HEK293 (cell line): ENCODE results near the gene CLGN.

ENCODE experiments used
- CTCF ChIA-PET: fragments of 350-600 bp; formaldehyde crosslinking; extraction: SDS; loops from one replicate; lab custom pipeline; 2021; ENCODE audit warnings: antibody characterized with exemption; lab: Yijun Ruan, JAX
- POLR2A ChIA-PET: fragments of 300-600 bp; formaldehyde crosslinking; extraction: SDS; loops from one replicate; lab custom pipeline; 2020; ENCODE audit warnings: antibody characterized with exemption, inconsistent platforms; lab: Yijun Ruan, JAX
- H3K27ac ChIP-seq: fragments of 200-500 bp; sonication (Bioruptor generic); 2 replicates; pipeline ENCODE4 v1.5.1; 2014; ENCODE audit warnings: low read depth, low read length, control low read depth, inconsistent platforms; ENCODE audit errors: extremely low read depth
- H3K36me3 ChIP-seq, 2 experiments: fragments of 200-500 bp in 1 of 2; sonication (Bioruptor generic) in 1 of 2; 1 replicate in 1 of 2; 2 replicates in 1 of 2; pipeline ENCODE4 v1.5.1; 2014 to 2017; ENCODE audit warnings: inconsistent platforms in 2 of 2, low read length in 2 of 2; ENCODE audit not compliant: control insufficient read depth in 2 of 2, insufficient read depth in 1 of 2
- H3K4me1 ChIP-seq: fragments of 200-500 bp; sonication (Bioruptor generic); 2 replicates; pipeline ENCODE4 v1.5.1; 2014; ENCODE audit warnings: mild to moderate bottlenecking, low read length, inconsistent platforms; ENCODE audit not compliant: control insufficient read depth, insufficient read depth
- H3K4me3 ChIP-seq: 2 replicates; pipeline ENCODE4 v1.5.1; 2011; ENCODE audit warnings: low read depth, mild to moderate bottlenecking, control low read depth, low read length, moderate library complexity
- H3K9me3 ChIP-seq: fragments of 200-500 bp; sonication (Bioruptor generic); 2 replicates; pipeline ENCODE4 v1.5.1; 2014; ENCODE audit warnings: low read depth, low read length, inconsistent platforms; ENCODE audit not compliant: control insufficient read depth, insufficient read depth
- HOXC10 ChIP-seq: sonication (generic); formaldehyde crosslinking; IDR thresholded peaks from 2 replicates; pipeline ENCODE4 v1.8.1; 2023; ENCODE audit warnings: mild to moderate bottlenecking, missing genetic modification reagents
- RBAK ChIP-seq: fragments of 450-650 bp; formaldehyde crosslinking; IDR thresholded peaks from 2 replicates; pipeline ENCODE4 v1.5.1; 2016; ENCODE audit warnings: missing biosample characterization, missing genetic modification characterization
- TRIM28 ChIP-seq: IDR thresholded peaks from 2 replicates; pipeline ENCODE4 v1.6.1; 2011; ENCODE audit warnings: low read length, control low read depth, borderline replicate concordance
- WT1 ChIP-seq: fragments of 450-650 bp; formaldehyde crosslinking; IDR thresholded peaks from 2 replicates; pipeline ENCODE4 v1.5.1; 2016; ENCODE audit warnings: missing biosample characterization, missing genetic modification characterization
- ZBTB21 ChIP-seq: fragments of 450-650 bp; formaldehyde crosslinking; IDR thresholded peaks from 2 replicates; pipeline ENCODE4 v1.5.1; 2017; ENCODE audit warnings: missing biosample characterization, missing genetic modification characterization
- ZFP3 ChIP-seq: fragments of 450-650 bp; formaldehyde crosslinking; IDR thresholded peaks from 2 replicates; pipeline ENCODE4 v1.5.1; 2016; ENCODE audit warnings: low read depth, missing biosample characterization, missing genetic modification characterization
- ZNF132 ChIP-seq: fragments of 450-650 bp; formaldehyde crosslinking; IDR thresholded peaks from 2 replicates; pipeline ENCODE4 v1.5.1; 2017; ENCODE audit warnings: missing biosample characterization, missing genetic modification characterization, borderline replicate concordance
- ZNF280C ChIP-seq: fragments of 450-650 bp; formaldehyde crosslinking; IDR thresholded peaks from 2 replicates; pipeline ENCODE4 v1.5.1; 2016; ENCODE audit warnings: missing biosample characterization, missing genetic modification characterization
- ZNF292 ChIP-seq: fragments of 450-650 bp; formaldehyde crosslinking; IDR thresholded peaks from 2 replicates; pipeline ENCODE4 v1.5.1; 2016; ENCODE audit warnings: low read depth, missing biosample characterization, missing genetic modification characterization, borderline replicate concordance
- ZNF37A ChIP-seq: fragments of 450-650 bp; IDR thresholded peaks from 2 replicates; pipeline ENCODE4 v1.5.1; 2018; ENCODE audit warnings: missing biosample characterization, missing genetic modification characterization
- ZNF404 ChIP-seq: fragments of 450-650 bp; formaldehyde crosslinking; IDR thresholded peaks from 2 replicates; pipeline ENCODE4 v1.5.1; 2017; ENCODE audit warnings: missing biosample characterization, missing genetic modification characterization
- ZNF426 ChIP-seq: fragments of 450-650 bp; formaldehyde crosslinking; IDR thresholded peaks from 2 replicates; pipeline ENCODE4 v1.5.1; 2017; ENCODE audit warnings: missing biosample characterization, missing genetic modification characterization, mild to moderate bottlenecking, inconsistent platforms, moderate library complexity
- ZNF488 ChIP-seq: fragments of 450-650 bp; formaldehyde crosslinking; IDR thresholded peaks from 2 replicates; pipeline ENCODE4 v1.5.1; 2016; ENCODE audit warnings: missing biosample characterization, missing genetic modification characterization
- ZNF623 ChIP-seq: fragments of 450-650 bp; formaldehyde crosslinking; IDR thresholded peaks from 2 replicates; pipeline ENCODE4 v1.5.1; 2016; ENCODE audit warnings: missing biosample characterization, missing genetic modification characterization
- ZNF626 ChIP-seq: fragments of 450-650 bp; sonication (Bioruptor Pico); formaldehyde crosslinking; IDR thresholded peaks from 2 replicates; pipeline ENCODE4 v1.5.1; 2018; ENCODE audit warnings: missing biosample characterization, missing genetic modification characterization, inconsistent platforms
- ZNF76 ChIP-seq: fragments of 450-650 bp; formaldehyde crosslinking; IDR thresholded peaks from 2 replicates; pipeline ENCODE4; 2016; ENCODE audit warnings: low read depth, missing biosample characterization, missing genetic modification characterization, borderline replicate concordance
- ZNF830 ChIP-seq: fragments of 450-650 bp; IDR thresholded peaks from 2 replicates; pipeline ENCODE4 v1.5.0; 2018; ENCODE audit warnings: missing biosample characterization, missing genetic modification characterization, low read depth, mild to moderate bottlenecking, moderate library complexity
- ZNF843 ChIP-seq: fragments of 450-650 bp; formaldehyde crosslinking; IDR thresholded peaks from 2 replicates; pipeline ENCODE4 v1.5.1; 2016; ENCODE audit warnings: missing biosample characterization, missing genetic modification characterization
- ZSCAN30 ChIP-seq: fragments of 450-650 bp; IDR thresholded peaks from 2 replicates; pipeline ENCODE4 v1.5.1; 2018; ENCODE audit warnings: missing biosample characterization, mild to moderate bottlenecking, missing genetic modification characterization, moderate library complexity
- TF ChIP-seq, protein P1 (sequence below): fragments of 450-650 bp; formaldehyde crosslinking; IDR thresholded peaks from 2 replicates; pipeline ENCODE4 v1.5.1; 2017; ENCODE audit warnings: missing biosample characterization, mild to moderate bottlenecking, missing genetic modification characterization, moderate library complexity
- TF ChIP-seq, protein P2 (sequence below): fragments of 450-650 bp; formaldehyde crosslinking; IDR thresholded peaks from 2 replicates; pipeline ENCODE4 v1.5.1; 2016; ENCODE audit warnings: missing biosample characterization, missing genetic modification characterization, borderline replicate concordance
- TF ChIP-seq, protein P3 (sequence below): fragments of 450-650 bp; formaldehyde crosslinking; IDR thresholded peaks from 2 replicates; pipeline ENCODE4 v1.5.1; 2016; ENCODE audit warnings: missing biosample characterization, missing genetic modification characterization
- TF ChIP-seq, protein P4 (sequence below): fragments of 450-650 bp; formaldehyde crosslinking; IDR thresholded peaks from 2 replicates; pipeline ENCODE4 v1.5.1; 2017; ENCODE audit warnings: missing biosample characterization, missing genetic modification characterization
- TF ChIP-seq, protein P5 (sequence below): fragments of 450-650 bp; formaldehyde crosslinking; IDR thresholded peaks from 2 replicates; pipeline ENCODE4 v1.5.1; 2017; ENCODE audit warnings: missing biosample characterization, missing genetic modification characterization

Gene CLGN

DNA sequence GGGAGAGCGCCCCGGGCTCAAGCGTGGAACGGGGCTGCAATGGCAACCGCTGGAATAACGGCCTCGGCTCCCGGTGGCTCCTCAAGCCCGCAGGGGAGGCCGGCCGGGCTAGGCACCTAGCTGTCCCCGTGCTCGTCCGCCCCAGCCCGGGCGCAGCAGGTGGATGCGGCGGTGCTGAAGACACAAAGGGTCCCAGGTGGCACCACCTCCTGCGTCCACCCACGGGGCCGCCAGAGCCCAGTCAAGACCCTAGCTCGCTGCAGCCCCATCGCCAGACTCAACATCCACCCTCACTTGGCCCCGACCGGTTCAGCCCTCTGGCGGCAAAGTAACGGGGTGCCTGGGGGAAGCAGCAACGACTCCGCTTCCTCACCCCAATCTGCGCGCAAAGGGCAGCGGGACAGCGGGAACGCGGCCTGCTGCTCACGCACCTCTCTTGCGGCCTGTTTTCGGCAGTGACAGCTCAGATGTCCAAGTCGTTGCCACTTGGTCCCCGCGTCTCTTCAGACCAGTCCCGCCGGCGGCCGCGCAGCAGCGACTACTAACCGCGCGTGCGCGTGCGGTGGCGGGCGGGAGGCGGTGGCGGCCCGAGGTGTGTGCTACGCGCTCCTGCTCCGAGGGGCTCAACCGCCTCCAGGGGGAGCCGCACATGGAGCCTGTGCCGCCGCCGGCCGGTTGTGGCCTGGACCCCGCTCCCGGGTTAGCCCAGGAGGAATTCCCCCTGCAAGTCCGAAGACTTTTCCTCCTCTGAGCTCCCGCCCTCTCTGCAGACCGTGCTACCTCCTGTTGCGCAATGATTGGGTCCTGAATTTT, at the start of gene CLGN:
CLGN (minus strand) TSS at position 543 of the 813 bp plus-strand sequence. CDS start 14,570 bp downstream, outside the sequence.
- ChIA-PET CTCF (interaction anchor here (0.8 to 1.8 kb wide), 14 partner anchors 12 to 554 kb away, joined by 3 to 10 read pairs (median 4); no protein-coding TSS in a partner anchor), POLR2A (interaction anchor here (1.2 to 1.8 kb wide), 3 partner anchors 54 to 329 kb away, joined by 3 to 5 read pairs (median 4); partner anchors contain the start of genes ELMOD2, SCOC and TBC1D9)
- peak within 1 kb of the TSS; percentile 79 for H3K4me3 ChIP-seq
- H3K27ac ChIP-seq: peak within 1 kb of the TSS; percentile 53; the same call in 1 of the 2 replicates
- no peaks in the 10 kb centered on the region for H3K4me1 ChIP-seq
- H3K36me3 ChIP-seq: no peaks in the 10 kb centered on the region
- no peaks in the 10 kb centered on the region for H3K9me3 ChIP-seq
- TF ChIP-seq ZNF830 (tag by site-specific recombination) (no peak), ZNF76 (tag by site-specific recombination) (no peak; the same call in 1 of the 2 replicates), ZNF426 (tag by site-specific recombination) (no peak), ZNF37A (tag by site-specific recombination) (no peak), TRIM28 (peak; percentile 28; the same call in 1 of the 2 replicates), ZNF626 (no peak), ZNF623 (tag by site-specific recombination) (no peak), ZNF843 (no peak), ZSCAN30 (tag by site-specific recombination) (peak; percentile 53; the same call in 1 of the 2 replicates), WT1 (no peak; the same call in 1 of the 2 replicates), ZNF488 (no peak), RBAK (tag by site-specific recombination) (no peak), ZBTB21 (no peak), ZNF280C (tag by site-specific recombination) (no peak), ZNF292 (tag by site-specific recombination) (no peak), ZNF132 (tag by site-specific recombination) (no peak), HOXC10 (CRISPR knock-in tag) (no peak), ZNF404 (tag by site-specific recombination) (no peak), ZFP3 (tag by site-specific recombination) (no peak)
- TF ChIP-seq, protein P1, sequence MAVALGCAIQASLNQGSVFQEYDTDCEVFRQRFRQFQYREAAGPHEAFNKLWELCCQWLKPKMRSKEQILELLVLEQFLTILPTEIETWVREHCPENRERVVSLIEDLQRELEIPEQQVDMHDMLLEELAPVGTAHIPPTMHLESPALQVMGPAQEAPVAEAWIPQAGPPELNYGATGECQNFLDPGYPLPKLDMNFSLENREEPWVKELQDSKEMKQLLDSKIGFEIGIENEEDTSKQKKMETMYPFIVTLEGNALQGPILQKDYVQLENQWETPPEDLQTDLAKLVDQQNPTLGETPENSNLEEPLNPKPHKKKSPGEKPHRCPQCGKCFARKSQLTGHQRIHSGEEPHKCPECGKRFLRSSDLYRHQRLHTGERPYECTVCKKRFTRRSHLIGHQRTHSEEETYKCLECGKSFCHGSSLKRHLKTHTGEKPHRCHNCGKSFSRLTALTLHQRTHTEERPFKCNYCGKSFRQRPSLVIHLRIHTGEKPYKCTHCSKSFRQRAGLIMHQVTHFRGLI (tag by site-specific recombination): no peak
- TF ChIP-seq, protein P2, sequence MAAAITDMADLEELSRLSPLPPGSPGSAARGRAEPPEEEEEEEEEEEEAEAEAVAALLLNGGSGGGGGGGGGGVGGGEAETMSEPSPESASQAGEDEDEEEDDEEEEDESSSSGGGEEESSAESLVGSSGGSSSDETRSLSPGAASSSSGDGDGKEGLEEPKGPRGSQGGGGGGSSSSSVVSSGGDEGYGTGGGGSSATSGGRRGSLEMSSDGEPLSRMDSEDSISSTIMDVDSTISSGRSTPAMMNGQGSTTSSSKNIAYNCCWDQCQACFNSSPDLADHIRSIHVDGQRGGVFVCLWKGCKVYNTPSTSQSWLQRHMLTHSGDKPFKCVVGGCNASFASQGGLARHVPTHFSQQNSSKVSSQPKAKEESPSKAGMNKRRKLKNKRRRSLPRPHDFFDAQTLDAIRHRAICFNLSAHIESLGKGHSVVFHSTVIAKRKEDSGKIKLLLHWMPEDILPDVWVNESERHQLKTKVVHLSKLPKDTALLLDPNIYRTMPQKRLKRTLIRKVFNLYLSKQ (tag by site-specific recombination): no peak
- TF ChIP-seq, protein P3, sequence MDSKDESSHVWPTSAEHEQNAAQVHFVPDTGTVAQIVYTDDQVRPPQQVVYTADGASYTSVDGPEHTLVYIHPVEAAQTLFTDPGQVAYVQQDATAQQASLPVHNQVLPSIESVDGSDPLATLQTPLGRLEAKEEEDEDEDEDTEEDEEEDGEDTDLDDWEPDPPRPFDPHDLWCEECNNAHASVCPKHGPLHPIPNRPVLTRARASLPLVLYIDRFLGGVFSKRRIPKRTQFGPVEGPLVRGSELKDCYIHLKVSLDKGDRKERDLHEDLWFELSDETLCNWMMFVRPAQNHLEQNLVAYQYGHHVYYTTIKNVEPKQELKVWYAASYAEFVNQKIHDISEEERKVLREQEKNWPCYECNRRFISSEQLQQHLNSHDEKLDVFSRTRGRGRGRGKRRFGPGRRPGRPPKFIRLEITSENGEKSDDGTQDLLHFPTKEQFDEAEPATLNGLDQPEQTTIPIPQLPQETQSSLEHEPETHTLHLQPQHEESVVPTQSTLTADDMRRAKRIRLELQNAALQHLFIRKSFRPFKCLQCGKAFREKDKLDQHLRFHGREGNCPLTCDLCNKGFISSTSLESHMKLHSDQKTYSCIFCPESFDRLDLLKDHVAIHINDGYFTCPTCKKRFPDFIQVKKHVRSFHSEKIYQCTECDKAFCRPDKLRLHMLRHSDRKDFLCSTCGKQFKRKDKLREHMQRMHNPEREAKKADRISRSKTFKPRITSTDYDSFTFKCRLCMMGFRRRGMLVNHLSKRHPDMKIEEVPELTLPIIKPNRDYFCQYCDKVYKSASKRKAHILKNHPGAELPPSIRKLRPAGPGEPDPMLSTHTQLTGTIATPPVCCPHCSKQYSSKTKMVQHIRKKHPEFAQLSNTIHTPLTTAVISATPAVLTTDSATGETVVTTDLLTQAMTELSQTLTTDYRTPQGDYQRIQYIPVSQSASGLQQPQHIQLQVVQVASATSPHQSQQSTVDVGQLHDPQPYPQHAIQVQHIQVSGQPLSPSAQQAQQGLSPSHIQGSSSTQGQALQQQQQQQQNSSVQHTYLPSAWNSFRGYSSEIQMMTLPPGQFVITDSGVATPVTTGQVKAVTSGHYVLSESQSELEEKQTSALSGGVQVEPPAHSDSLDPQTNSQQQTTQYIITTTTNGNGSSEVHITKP (tag by site-specific recombination): peak; percentile 81
- TF ChIP-seq, protein P4, sequence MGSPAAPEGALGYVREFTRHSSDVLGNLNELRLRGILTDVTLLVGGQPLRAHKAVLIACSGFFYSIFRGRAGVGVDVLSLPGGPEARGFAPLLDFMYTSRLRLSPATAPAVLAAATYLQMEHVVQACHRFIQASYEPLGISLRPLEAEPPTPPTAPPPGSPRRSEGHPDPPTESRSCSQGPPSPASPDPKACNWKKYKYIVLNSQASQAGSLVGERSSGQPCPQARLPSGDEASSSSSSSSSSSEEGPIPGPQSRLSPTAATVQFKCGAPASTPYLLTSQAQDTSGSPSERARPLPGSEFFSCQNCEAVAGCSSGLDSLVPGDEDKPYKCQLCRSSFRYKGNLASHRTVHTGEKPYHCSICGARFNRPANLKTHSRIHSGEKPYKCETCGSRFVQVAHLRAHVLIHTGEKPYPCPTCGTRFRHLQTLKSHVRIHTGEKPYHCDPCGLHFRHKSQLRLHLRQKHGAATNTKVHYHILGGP (tag by site-specific recombination): no peak
- TF ChIP-seq, protein P5, sequence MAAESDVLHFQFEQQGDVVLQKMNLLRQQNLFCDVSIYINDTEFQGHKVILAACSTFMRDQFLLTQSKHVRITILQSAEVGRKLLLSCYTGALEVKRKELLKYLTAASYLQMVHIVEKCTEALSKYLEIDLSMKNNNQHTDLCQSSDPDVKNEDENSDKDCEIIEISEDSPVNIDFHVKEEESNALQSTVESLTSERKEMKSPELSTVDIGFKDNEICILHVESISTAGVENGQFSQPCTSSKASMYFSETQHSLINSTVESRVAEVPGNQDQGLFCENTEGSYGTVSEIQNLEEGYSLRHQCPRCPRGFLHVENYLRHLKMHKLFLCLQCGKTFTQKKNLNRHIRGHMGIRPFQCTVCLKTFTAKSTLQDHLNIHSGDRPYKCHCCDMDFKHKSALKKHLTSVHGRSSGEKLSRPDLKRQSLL (tag by site-specific recombination): peak; percentile 99
